Fibroblast of upper back skin (primary cell): ENCODE data around the gene SS18L1.

Experiments used
- DNase-seq: peaks from one replicate; pipeline ENCODE4 v3.0.0-alpha.2; 2013

SS18L1 gene

DNA sequence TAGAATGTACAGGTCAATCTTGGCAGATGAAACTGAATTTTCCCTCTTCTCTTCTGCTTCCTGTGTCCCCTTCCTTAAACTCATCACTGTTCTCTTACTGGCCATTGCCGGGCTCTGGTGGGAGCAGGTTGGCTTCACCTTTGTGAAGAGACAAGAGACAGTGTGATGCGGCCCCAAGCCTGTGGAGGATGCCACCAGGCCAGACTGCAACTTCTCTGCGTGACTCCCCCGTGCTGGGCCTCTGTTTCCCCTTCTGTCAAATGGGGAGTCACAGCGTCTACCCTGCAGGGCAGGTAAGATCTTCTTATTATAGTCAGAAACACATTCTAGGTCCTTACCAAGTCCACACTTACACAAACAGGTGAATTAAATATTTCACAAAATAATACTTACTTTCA is 23.2 kb upstream of the SS18L1 start:
- no peak for DNase-seq

GRCh38 chr20:62120990-62121775 is 22.4 kb upstream of the SS18L1 start:
- peak; percentile 45 for DNase-seq

DNA sequence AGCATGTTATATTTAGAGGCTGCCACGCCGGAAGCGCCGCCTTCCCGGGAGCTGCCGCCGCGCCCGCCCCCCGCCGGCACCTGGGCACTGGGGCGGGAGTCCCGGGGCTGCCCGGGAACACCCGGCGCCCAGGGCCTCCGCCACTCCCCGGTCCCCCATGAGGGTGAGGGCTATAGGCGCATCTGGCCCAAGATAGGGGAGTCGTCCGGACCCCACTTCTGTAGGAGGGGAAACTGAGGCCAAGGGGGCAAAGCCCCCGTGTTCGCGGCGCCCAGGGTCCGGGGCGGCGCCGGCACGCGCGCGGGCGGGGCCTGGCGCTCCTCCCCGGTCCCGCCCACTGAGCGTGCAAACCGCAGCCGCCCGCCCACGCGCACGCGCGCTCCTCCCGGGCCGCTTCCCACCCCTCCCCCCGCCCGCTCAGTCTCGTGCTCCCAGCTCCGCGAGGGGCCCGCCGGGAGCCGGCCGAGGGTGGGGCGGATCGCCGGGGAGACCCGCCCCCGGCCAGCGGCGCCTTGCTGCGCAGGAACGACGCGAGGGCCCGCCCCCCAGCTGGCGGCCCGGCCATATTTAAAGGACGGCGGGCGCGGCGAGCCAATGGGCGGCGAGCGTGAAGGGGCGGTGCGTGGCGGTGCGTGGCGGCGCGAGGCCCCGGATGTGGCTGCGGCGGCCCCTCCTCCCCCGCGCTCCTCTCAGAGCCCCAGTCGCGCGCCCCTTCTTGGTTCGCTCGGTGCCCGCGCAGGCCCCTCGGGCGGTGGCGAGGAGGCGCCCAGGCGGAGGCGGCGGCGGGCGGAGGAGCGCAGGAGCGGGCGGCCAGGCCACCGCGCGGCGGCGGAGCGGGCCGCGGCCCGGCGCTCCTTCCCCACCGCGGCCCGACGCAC is 21.6 kb upstream of the SS18L1 start, which contains the start of gene LSM14B:
TSS of gene LSM14B (plus strand) at position 700 of the 878 bp plus-strand sequence. CDS start 192 bp downstream, outside the sequence.
- peak; percentile 97 for DNase-seq

DNA sequence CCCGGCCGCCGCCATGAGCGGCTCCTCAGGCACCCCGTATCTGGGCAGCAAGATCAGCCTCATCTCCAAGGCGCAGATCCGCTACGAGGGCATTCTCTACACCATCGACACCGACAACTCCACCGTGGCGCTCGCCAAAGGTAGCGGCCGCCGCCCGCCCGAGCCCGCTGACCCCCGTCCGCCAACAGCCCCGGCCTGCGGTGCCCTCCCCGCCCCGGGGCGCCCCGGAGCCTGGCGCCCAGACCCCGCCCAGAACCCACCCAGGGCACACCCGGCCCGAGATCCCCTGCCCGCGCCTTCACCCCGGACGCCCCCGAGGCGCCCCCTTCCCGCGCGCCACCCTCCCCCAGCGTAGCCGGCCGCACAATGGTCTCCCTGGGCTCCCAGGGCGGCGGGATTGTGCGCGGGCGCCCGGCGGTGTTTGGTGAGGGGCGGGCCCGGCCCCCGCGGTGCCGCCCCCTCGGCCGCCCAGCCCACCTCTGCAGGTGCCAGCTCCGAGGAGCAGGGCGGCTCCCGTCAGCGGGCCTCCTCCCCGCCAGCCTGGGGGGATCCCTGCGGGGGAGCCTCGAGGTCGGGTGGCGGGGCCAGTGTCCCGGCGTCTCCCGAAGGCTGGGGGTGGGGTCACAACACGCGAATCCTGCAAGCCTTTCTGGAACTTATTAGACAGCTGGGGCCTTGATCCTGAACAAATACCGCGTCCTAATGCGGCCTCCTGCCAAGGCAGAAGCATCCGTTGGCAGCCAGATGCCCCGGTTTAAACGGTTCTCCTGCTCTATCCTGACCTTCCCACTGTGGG is 20.7 kb upstream of the SS18L1 start:
- peak; percentile 34 for DNase-seq

- peak; percentile 32 for DNase-seq
Observed at GRCh38 chr20:62123450-62124118, 20.0 kb upstream of the SS18L1 start.

DNA sequence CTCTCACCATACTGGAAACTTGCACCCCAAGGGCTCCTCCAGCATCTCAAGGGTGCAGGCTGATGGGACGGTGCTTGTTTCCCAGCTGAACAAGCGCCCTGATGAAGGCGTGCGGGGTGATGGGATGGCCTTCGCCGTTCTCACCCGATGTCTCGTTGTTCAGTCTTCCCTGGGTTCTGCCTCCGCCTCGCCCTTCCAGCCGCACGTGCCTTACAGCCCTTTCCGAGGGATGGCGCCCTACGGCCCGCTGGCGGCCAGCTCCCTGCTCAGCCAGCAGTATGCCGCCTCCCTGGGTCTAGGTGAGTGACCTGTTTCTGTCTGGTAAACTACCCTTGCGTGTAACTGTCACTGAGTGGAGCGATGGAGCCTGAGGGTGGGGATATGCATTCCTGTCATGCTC is 17.4 kb upstream of the SS18L1 start:
- DNase-seq: no peak

GRCh38 chr20:62127799-62128198 is 15.8 kb upstream of the SS18L1 start:
- no peak for DNase-seq

DNA sequence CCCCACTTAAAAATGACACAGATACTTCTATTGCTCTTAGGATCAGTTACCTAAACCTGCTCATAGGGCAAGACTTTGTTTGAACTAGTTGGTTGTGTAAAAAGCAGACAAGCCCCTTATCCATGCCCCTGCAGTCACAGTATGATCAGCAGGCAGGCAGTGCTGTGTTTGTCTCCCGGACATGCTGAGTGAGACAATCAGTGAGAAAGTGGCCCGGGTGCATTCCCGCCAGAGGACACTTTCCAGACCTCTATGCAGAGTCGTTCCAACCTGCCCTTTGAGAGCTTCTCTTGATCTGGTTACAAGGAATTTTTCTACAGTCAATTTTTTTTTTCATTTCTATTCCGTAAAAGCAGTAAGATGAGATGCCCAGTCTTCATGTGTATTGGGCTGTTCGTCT is 15.1 kb upstream of the SS18L1 start:
- no peak for DNase-seq

- DNase-seq: no peak
Observed at GRCh38 chr20:62129731-62130531, 13.6 kb upstream of the SS18L1 start.

GRCh38 chr20:62131560-62132320 is 11.8 kb upstream of the SS18L1 start:
- no peak for DNase-seq

DNA sequence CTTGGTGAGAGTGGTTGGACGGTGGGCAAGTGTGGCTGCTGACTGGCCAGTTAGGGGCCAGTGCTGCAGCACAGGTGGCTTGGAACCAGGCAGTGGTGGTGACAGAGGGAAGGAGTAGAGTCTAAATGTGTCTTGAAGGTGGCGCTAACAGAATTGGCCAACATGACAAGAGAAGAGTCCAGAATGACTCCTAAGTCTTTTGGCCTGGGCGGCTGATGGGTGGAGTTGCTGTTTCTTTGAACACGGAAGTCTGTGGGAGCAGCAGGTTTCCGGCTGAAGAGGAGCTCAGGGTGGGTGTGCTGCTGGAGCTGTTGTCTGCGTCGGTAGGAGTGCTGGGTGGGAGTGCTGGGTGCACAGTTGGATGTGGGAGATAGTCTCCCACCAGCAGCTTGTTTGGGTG is 11.1 kb upstream of the SS18L1 start:
- no peak for DNase-seq

DNA sequence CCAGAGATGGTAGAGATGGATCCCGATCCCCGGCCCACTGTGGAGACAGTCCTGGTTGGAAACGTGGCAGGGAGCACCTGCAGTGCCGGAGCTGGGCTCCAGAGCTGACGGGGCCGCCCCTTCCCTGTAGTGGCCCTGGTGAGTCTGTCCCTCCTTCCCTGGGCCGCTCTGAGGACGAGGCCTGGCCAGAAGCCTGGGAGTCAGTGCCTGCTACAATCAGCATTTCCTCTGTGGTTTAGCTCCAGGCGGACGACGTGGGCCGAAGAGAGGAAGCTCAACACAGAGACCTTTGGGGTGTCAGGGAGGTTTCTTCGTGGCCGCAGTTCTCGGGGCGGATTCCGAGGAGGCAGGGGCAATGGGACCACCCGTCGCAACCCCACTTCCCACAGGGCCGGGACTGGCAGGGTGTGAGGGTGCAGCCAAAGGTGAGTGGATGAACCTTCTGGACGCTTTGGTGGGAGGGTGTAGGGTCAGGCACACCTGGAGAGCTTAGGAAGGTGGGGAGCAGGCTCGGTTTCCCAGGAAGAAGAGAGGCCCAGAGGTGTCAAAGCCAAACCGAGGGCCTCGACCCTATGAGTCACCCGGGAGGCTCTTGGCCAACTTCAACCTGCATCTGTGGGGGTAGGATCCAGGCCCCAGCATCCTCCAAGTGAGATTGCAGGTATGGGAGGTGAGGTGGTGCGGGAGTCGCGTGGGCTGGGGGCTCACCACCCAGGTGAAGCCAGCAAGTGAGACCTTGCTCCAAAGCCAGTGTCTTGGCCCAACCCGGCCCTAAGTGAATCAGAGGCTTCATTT is 10.3 kb upstream of the SS18L1 start:
- no peak for DNase-seq

DNA sequence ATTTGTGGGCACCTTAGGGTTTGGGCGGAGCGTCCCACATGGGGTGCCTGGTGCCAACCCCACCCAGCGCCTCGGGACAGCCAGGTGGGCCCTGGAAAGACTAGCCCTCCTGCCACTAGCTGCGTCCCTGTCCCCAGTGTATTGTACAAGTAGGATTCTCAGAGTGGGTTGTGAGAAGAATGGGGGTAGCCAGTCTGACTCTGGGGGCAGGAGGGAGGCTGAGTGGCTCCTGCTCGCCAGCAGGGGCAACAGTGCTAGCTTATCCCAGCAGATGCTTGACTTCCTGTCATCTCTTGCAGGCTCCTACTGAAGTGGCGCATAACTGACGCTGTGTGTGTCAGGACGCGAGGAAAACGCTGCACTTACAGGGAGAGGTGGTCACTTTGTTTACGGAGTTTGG is 9.7 kb upstream of the SS18L1 start:
- no peak for DNase-seq

- no peak for DNase-seq
Observed at GRCh38 chr20:62134735-62135231, 8.8 kb upstream of the SS18L1 start.

GRCh38 chr20:62135573-62136266 is 7.8 kb upstream of the SS18L1 start:
- DNase-seq: no peak

DNA sequence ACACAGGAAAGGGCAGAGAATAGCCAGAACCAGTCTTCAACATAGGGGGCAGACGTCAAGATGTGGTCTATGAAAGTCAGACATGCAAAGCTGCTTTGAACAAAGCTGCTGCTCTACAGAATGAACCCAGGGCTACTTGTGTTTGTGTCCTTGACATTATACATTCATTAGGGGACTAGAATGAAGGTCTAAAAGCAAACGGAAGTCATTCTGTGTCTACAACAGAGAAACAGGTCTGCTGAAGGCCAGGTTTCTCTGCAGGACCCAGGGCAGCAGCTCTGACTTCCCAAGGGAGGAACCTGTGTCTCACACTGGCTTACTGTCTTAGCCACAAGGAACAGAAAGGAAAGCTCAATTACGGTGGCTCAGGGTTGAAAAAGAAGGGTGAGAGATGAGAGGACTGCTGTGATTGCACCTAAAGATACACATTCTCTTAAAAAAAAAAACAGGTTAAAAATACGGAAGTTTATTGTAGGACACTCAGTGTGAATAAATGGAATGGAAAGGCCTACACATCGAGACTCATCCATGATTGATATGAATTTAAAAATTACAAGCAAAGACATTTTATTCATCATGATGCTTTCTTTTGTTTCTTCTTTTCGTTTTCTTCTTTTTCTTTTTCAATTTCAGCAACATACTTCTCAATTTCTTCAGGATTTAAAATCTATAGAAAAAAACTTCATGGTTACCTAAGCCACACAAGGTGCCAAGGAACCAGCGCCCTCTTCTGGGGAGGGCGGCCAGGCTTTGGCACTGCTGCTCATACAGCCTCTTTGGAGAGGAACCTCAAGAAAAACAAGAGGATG is 7.1 kb upstream of the SS18L1 start:
- peak; percentile 60 for DNase-seq

DNA sequence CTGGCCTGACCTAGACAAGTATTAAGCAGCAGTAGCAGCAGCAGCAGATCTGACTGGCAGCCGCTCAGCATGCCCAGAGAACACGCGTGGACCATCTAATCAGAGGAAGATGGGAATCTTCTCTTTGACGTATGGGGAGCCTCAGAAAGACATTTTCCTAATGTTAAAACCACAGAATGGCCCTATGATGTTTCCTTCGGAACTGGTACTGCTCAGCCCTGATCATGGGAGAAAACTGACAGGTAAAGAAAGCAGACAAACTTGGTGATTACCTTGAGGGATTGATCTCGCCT is 6.5 kb upstream of the SS18L1 start:
- DNase-seq: no peak

DNA sequence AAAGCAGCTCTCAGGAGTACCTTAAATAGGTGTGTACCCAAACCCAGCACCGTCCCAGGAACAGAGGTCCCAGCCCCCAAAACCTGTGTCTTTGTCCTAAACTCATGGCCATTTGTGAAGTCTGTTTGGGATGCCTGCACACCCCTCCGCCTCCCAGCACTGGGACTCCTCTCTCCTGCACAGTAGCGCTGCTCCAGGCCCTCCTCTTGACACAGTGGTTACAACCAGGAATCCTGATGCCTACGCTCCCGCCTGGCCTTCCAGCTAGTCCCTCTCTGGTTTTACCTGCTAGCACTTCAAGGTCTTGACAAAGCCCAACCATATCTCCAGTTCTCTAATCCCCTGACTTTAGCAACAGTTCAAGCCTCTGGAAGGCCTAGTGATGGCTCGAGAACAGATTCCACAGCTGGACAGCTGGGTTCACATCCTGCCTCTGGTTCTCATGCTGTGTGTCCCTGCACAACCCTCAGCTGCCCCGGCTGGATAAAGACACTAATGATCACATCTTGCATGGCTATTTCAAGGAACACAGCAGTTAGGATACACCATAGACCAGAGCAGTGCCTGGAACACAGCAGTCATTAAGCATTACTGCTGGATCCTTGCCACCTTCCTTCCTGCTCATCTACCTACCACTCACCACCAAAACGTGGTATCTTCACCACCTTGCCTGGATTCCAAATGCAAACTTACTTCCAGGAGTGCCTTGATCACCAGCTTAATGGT is 5.9 kb upstream of the SS18L1 start:
- no peak for DNase-seq
